H9 (cell line): ENCODE results near the gene NRGN. TPM values are rescaled to one million over a fixed set of nuclear protein-coding genes. Genes with fewer than 3 reads are reported as not detected.
A peak's percentile ranks its signal among the peaks of the same experiment; 100 is the strongest.

Experiments
- DNase-seq: peaks from one replicate; pipeline ENCODE4 v3.0.0-alpha.2; 2017
- H2AFZ ChIP-seq: one replicate; pipeline ENCODE4 v1.6.1; 2013; ENCODE audit warnings: mild to moderate bottlenecking, low read length, control low read depth, moderate library complexity
- H2AK5ac ChIP-seq: 2 replicates; pipeline ENCODE4 v1.6.1; 2013; ENCODE audit warnings: low read length, control low read depth, mixed read lengths; ENCODE audit not compliant: insufficient read length
- H2BK120ac ChIP-seq: one replicate; pipeline ENCODE4 v1.6.1; 2013; ENCODE audit warnings: low read depth, mild to moderate bottlenecking, low read length, control low read depth, inconsistent platforms; ENCODE audit not compliant: poor library complexity, severe bottlenecking
- H2BK12ac ChIP-seq: 2 replicates; pipeline ENCODE4 v1.6.1; 2013; ENCODE audit warnings: low read length, control low read depth, mixed read lengths, low read depth; ENCODE audit not compliant: insufficient read length
- H2BK15ac ChIP-seq: 2 replicates; pipeline ENCODE4 v1.6.1; 2013; ENCODE audit warnings: low read depth, low read length, control low read depth
- H2BK20ac ChIP-seq: one replicate; pipeline ENCODE4 v1.6.1; 2013; ENCODE audit warnings: low read depth, mild to moderate bottlenecking, low read length, control low read depth, inconsistent platforms; ENCODE audit not compliant: poor library complexity, severe bottlenecking
- H2BK5ac ChIP-seq: 2 replicates; pipeline ENCODE4 v1.6.1; 2013; ENCODE audit warnings: low read length, control low read depth, mixed read lengths; ENCODE audit not compliant: insufficient read length
- H3K14ac ChIP-seq: 2 replicates; pipeline ENCODE4 v1.6.1; 2013; ENCODE audit warnings: low read length, control low read depth; ENCODE audit not compliant: insufficient read depth
- H3K18ac ChIP-seq: 2 replicates; pipeline ENCODE4 v1.6.1; 2013; ENCODE audit warnings: low read depth, mild to moderate bottlenecking, mixed read lengths, low read length, control low read depth; ENCODE audit not compliant: insufficient read length
- H3K23ac ChIP-seq: 2 replicates; pipeline ENCODE4 v1.6.1; 2013; ENCODE audit warnings: low read length, control low read depth, mixed read lengths, low read depth; ENCODE audit not compliant: insufficient read length
- H3K23me2 ChIP-seq: 2 replicates; pipeline ENCODE4 v1.6.1; 2013; ENCODE audit warnings: low read depth, mild to moderate bottlenecking, mixed read lengths, low read length, control low read depth; ENCODE audit not compliant: insufficient read length, poor library complexity, severe bottlenecking
- H3K27ac ChIP-seq: 2 replicates; pipeline ENCODE4 v1.5.1; 2013; ENCODE audit warnings: low read length, control low read depth, mixed read lengths, low read depth; ENCODE audit not compliant: insufficient read length
- H3K27me3 ChIP-seq: 2 replicates; pipeline ENCODE4 v1.6.1; 2013; ENCODE audit warnings: low read length, control low read depth, inconsistent platforms; ENCODE audit not compliant: insufficient read depth
- H3K4ac ChIP-seq: 2 replicates; pipeline ENCODE4 v1.6.1; 2013; ENCODE audit warnings: low read depth, mild to moderate bottlenecking, control low read depth, inconsistent platforms, low read length, moderate library complexity
- H3K4me1 ChIP-seq: 2 replicates; pipeline ENCODE4 v1.6.1; 2013; ENCODE audit warnings: low read length, control low read depth, inconsistent platforms; ENCODE audit not compliant: insufficient read depth
- H3K4me2 ChIP-seq: 2 replicates; pipeline ENCODE4 v1.6.1; 2013; ENCODE audit warnings: low read length, control low read depth, mixed read lengths; ENCODE audit not compliant: insufficient read length, insufficient read depth
- H3K56ac ChIP-seq: 2 replicates; pipeline ENCODE4 v1.6.1; 2013; ENCODE audit warnings: low read depth, mild to moderate bottlenecking, mixed read lengths, low read length, control low read depth; ENCODE audit not compliant: insufficient read length
- H3K79me1 ChIP-seq: 2 replicates; pipeline ENCODE4 v1.6.1; 2013; ENCODE audit warnings: low read depth, mild to moderate bottlenecking, moderate library complexity, low read length, control low read depth, inconsistent platforms; ENCODE audit not compliant: insufficient read depth, poor library complexity, severe bottlenecking
- H3K79me2 ChIP-seq: 2 replicates; pipeline ENCODE4 v1.6.1; 2013; ENCODE audit warnings: low read length, control low read depth, inconsistent platforms; ENCODE audit not compliant: insufficient read depth
- H3K9ac ChIP-seq: 2 replicates; pipeline ENCODE4 v1.6.1; 2013; ENCODE audit warnings: low read length, control low read depth, mixed read lengths; ENCODE audit not compliant: insufficient read length; ENCODE audit errors: extremely low read depth
- H3K9me3 ChIP-seq: one replicate; pipeline ENCODE4 v1.6.1; 2013; ENCODE audit warnings: low read depth, low read length, inconsistent platforms; ENCODE audit not compliant: control insufficient read depth
- H3T11ph ChIP-seq: one replicate; pipeline ENCODE4 v1.6.1; 2013; ENCODE audit warnings: mild to moderate bottlenecking, low read length, control low read depth, inconsistent platforms
- H4K20me1 ChIP-seq: one replicate; pipeline ENCODE4 v1.6.1; 2013; ENCODE audit not compliant: control insufficient read depth, insufficient read length, insufficient read depth
- H4K5ac ChIP-seq: 2 replicates; pipeline ENCODE4 v1.6.1; 2013; ENCODE audit warnings: low read depth, mild to moderate bottlenecking, mixed read lengths, low read length, control low read depth; ENCODE audit not compliant: insufficient read length
- H4K8ac ChIP-seq: replicated peaks from 2 replicates; pipeline ENCODE4 v1.6.1; 2013; ENCODE audit warnings: low read length, control low read depth, mixed read lengths, low read depth; ENCODE audit not compliant: insufficient read length
- H4K91ac ChIP-seq: 2 replicates; pipeline ENCODE4 v1.6.1; 2013; ENCODE audit warnings: low read depth, mild to moderate bottlenecking, moderate library complexity, mixed read lengths, low read length, control low read depth; ENCODE audit not compliant: insufficient read length
- H3K27ac Mint-ChIP-seq, 3 experiments: 2 replicates in 2 of 3; 3 replicates in 1 of 3; pipeline ENCODE4 v1.8.0; 2020 to 2021; ENCODE audit warnings: mixed read lengths in 3 of 3, mild to moderate bottlenecking in 1 of 3, moderate library complexity in 1 of 3
- H3K27me3 Mint-ChIP-seq: 2 replicates; pipeline ENCODE4 v1.8.0; 2021; ENCODE audit warnings: low read depth, mild to moderate bottlenecking, moderate library complexity, mixed read lengths
- H3K36me3 Mint-ChIP-seq, 3 experiments: 2 replicates in 2 of 3; 3 replicates in 1 of 3; pipeline ENCODE4 v1.8.0; 2020 to 2021; ENCODE audit warnings: low read depth in 3 of 3, mixed read lengths in 3 of 3; ENCODE audit not compliant: insufficient read depth in 1 of 3
- H3K4me1 Mint-ChIP-seq, 2 experiments: 2 replicates each; pipeline ENCODE4 v1.8.0; 2020; ENCODE audit warnings: mixed read lengths in 2 of 2
- H3K4me3 Mint-ChIP-seq, 2 experiments: 2 replicates in 1 of 2; 3 replicates in 1 of 2; pipeline ENCODE4 v1.8.0; 2020 to 2021; ENCODE audit warnings: mild to moderate bottlenecking in 2 of 2, mixed read lengths in 2 of 2, moderate library complexity in 1 of 2
- H3K9me3 Mint-ChIP-seq, 2 experiments: 2 replicates in 1 of 2; 3 replicates in 1 of 2; pipeline ENCODE4 v1.8.0; 2020; ENCODE audit warnings: mild to moderate bottlenecking in 2 of 2, mixed read lengths in 2 of 2, moderate library complexity in 1 of 2
- WGBS: extraction: QIAGEN DNeasy Blood & Tissue Kit; methylation state at CpG from one replicate; pipeline ENCODE4 v1.1.7; 2013; ENCODE audit warnings: missing lambda C conversion rate, low lambda C conversion rate, mixed read lengths; ENCODE audit not compliant: insufficient read length; ENCODE audit errors: extremely low coverage; 5-methylcytosine and 5-hydroxymethylcytosine counted together
- long read RNA-seq: library from polyadenylated mRNA; unstranded; transcript quantifications from one replicate; pipeline ENCODE4 v2.0.0, GENCODE V29; 2020
- total RNA-seq: library from RNA; stranded (reverse); gene quantifications from 2 replicates; pipeline ENCODE4 v1.2.1, GENCODE V29; 2021
- TF ChIP-seq, protein P1 (sequence below): fragments of 200-600 bp; sonication (generic); conservative IDR thresholded peaks from 3 replicates; pipeline ENCODE4 v1.8.0; 2021; ENCODE audit warnings: antibody characterized with exemption, mild to moderate bottlenecking

Gene NRGN
- 6.4 and 7.0 TPM in 2 replicates for total RNA-seq
- long read RNA-seq, partial matches to known transcripts, result 1 of 3 reads
- long read RNA-seq, other reads (novel, unspliced or antisense), result 2 of 3 reads

DNA sequence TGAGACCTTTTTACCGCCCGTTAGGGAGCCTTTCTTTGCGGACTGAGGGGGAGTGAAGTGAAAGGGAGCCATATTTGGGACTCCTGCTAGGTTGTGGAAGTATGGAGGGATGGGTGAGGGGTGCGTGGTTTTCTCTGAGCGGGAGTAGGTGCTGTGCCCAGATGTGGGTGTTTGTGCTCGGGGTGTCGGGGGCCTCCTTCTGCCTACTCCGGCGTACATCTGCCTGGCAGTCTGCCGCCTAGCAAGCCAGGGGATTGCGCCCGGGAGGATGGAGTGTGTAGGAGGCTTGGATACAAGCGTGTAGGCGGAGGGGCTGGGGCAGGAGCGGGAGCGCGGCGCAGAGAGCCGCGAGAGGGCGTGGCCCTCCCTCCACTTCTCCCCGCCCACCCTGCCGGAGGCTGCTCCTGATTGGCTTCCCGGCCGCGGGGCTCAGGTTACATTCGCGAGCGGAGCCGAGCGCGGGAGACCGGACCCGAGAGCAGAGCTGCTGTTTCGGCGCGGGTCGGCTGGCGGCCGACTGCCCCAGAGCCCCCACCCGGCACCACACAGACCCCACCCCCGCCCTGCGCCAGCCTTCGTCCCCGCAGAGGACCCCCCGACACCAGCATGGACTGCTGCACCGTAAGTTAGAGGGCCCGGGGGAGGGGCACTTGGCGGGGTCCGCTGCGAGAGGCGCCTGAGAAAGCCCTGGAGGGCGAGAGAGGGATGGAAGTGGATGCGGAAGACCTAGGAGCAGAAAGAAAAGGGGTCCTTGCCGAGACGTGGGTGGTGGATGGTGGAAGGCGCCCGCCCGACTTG, at the start of gene NRGN:
Gene NRGN, plus strand, starts transcription at position 464 of the 798 bp plus-strand sequence. Its CDS starts 143 bp downstream, at position 607.
- Histone ChIP-seq H4K8ac (no peak within 1 kb of the TSS), H3K23ac (no peak within 1 kb of the TSS), H2BK120ac (no peak within 1 kb of the TSS), H2BK20ac (no peak within 1 kb of the TSS), H4K20me1 (no peaks in the 10 kb centered on the region), H3K4me1 (no peaks in the 10 kb centered on the region), H3K27ac (no peak within 1 kb of the TSS), H3K4ac (no peak within 1 kb of the TSS), H3K18ac (no peak within 1 kb of the TSS), H2AK5ac (no peak within 1 kb of the TSS), H3K9me3 (no peaks in the 10 kb centered on the region), H3K14ac (no peak within 1 kb of the TSS), H2BK12ac (no peak within 1 kb of the TSS), H3K9ac (no peak within 1 kb of the TSS), H4K5ac (no peak within 1 kb of the TSS), H3K27me3 (peaks cover 74% of the 10 kb centered on the region), H3K4me2 (peak within 1 kb of the TSS; percentile 61), H3K56ac (no peak within 1 kb of the TSS), H2BK5ac (no peak within 1 kb of the TSS), H2BK15ac (no peak within 1 kb of the TSS), H3K79me1 (no peaks in the 10 kb centered on the region), H2AFZ (no peak within 1 kb of the TSS), H3K79me2 (no peaks in the 10 kb centered on the region), H3T11ph (no peak within 1 kb of the TSS), H4K91ac (no peak within 1 kb of the TSS), H3K23me2 (peaks cover 11% of the 10 kb centered on the region)
- peaks cover 94% of the 10 kb centered on the region for H3K27me3 Mint-ChIP-seq
- H3K27ac Mint-ChIP-seq, result no peak within 1 kb of the TSS
- H3K9me3 Mint-ChIP-seq, result no peaks in the 10 kb centered on the region; a peak in 1 of 5 replicates
- peaks cover 19 to 20% of the 10 kb centered on the region in 2 experiments for H3K4me1 Mint-ChIP-seq
- WGBS, result no CpG with 5 or more reads among the region's 59 CpGs
- peak within 1 kb of the TSS; percentile 73 to 80 for H3K4me3 Mint-ChIP-seq
- DNase-seq, result peak; percentile 94
- TF ChIP-seq, protein P1, sequence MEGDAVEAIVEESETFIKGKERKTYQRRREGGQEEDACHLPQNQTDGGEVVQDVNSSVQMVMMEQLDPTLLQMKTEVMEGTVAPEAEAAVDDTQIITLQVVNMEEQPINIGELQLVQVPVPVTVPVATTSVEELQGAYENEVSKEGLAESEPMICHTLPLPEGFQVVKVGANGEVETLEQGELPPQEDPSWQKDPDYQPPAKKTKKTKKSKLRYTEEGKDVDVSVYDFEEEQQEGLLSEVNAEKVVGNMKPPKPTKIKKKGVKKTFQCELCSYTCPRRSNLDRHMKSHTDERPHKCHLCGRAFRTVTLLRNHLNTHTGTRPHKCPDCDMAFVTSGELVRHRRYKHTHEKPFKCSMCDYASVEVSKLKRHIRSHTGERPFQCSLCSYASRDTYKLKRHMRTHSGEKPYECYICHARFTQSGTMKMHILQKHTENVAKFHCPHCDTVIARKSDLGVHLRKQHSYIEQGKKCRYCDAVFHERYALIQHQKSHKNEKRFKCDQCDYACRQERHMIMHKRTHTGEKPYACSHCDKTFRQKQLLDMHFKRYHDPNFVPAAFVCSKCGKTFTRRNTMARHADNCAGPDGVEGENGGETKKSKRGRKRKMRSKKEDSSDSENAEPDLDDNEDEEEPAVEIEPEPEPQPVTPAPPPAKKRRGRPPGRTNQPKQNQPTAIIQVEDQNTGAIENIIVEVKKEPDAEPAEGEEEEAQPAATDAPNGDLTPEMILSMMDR, result no peak
- H3K36me3 Mint-ChIP-seq, result no peaks in the 10 kb centered on the region; a peak in 1 of 7 replicates
